GM18511 (cell line): ENCODE data around the gene CAMSAP1.

Source experiments
- ATAC-seq: cut with Tn5 transposase; IDR thresholded peaks from one replicate; pipeline ENCODE4 v1.9.1; 2021; ENCODE audit warnings: mild to moderate bottlenecking, moderate library complexity; ENCODE audit not compliant: unreplicated experiment

CAMSAP1 gene

GRCh38 chr9:135763716-135764446, 143.5 kb downstream of the CAMSAP1 start:
- ATAC-seq = no peak

- ATAC-seq = no peak
Measured at GRCh38 chr9:135762921-135763320, 144.4 kb downstream of the CAMSAP1 start.

GRCh38 chr9:135761845-135762168, 145.5 kb downstream of the CAMSAP1 start:
- no peak for ATAC-seq

- ATAC-seq = no peak
Measured at GRCh38 chr9:135761150-135761844, 146.0 kb downstream of the CAMSAP1 start.

GRCh38 chr9:135760465-135760864, 146.9 kb downstream of the CAMSAP1 start:
- ATAC-seq = no peak

- no peak for ATAC-seq
Measured at GRCh38 chr9:135759676-135760300, 147.6 kb downstream of the CAMSAP1 start.

- ATAC-seq = no peak
Measured at GRCh38 chr9:135758870-135759269, 148.5 kb downstream of the CAMSAP1 start.
